Stimulated activated naive CD8-positive, alpha-beta T cell treated with anti-CD3 and anti-CD28 coated beads, Interleukin-15, Interleukin-2, amounts not matched to agents 100 U/mL and 50 U/mL, for 24 hours (primary cell): ENCODE measurements around the gene ARHGAP24.

Experiments
- ATAC-seq: fragments of 150-1000 bp; cut with Tn5 transposase; one replicate; pipeline ENCODE4 v1.10.0; 2021
- DNase-seq: peaks from one replicate; pipeline ENCODE4 v3.0.0; 2021

ARHGAP24 gene

GRCh38 chr4:85778632-85779131 lies 303.7 kb downstream of the ARHGAP24 start:
- DNase-seq (no peak), ATAC-seq (no peak)

DNA sequence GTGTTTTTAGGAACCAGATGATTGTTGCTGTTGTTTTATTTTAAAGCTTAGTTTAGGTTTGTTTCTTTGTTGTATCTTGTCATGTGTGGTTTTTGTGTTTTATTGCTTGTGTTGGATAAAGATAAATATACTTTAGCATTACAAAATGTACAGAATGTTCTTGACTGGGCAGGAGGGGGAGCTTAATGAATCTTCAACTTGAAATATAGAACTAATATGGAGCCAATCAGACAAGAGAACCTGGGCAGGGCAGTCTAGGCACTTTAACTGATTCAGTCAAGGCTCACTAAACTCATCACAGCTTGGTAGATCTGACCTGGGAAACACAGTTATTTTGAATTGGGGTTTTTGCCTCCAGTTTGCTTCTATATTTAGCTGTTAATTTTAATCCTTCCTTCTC lies 304.2 kb downstream of the ARHGAP24 start:
- ATAC-seq (no peak), DNase-seq (no peak)

DNA sequence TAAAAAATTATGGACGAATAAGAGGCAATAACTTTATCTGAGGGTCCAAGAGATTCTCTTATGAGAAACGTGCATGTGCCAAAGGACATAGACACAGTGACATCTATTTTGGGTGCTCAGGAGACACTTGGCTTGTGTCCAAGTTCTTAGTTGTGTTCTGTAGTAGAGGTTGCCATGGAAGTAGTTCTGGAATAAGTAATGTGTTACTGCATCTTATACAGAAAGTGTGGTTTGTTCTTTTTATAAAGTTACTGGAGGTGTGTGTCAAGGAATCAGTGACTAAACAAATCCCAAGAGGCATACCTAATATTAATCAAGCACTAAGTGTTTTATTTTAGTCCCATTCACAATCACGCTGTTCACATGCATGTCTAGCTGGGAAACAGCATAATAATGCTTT lies 305.7 kb downstream of the ARHGAP24 start:
- DNase-seq (no peak), ATAC-seq (no peak)

DNA sequence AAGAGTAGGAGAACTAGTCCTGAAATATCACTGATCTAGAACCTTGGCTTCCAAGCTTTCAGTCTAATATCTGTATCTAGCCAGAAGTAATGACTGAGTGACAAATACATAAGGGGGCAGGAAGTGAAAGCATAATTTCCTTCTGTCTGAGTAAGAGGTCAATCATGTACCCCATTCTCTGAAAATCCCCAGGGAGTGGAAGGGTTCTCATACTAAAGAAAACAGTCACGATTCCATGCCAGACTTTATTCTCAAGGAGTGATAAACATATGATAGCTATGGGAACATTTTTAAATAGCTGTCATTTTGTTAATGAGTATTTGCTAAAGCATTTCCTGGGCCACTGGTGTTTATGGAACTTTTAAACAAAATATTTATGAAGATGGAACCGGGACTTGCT lies 308.5 kb downstream of the ARHGAP24 start:
- ATAC-seq (no peak), DNase-seq (no peak)

DNA sequence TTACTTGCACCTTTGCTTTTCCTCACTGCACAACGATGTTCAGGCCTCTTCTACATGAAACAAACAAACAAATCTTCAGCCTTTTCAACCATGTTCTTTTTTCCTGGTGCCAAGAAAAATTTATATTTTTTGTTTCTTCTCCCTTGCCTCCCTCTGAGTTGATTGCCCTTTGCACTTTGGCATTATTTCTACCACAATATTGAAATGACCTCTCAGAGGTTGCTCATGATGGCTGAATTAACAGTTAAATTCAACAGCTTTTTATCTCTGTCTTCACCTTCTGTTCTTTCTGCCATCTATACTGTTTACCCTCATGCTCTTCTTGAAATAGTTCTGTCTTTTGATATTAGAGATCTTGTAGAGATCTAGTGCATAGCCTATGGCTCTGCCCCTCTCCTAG lies 308.9 kb downstream of the ARHGAP24 start:
- DNase-seq (no peak), ATAC-seq (no peak)

GRCh38 chr4:85784348-85784747 lies 309.4 kb downstream of the ARHGAP24 start:
- ATAC-seq (no peak), DNase-seq (no peak)

- ATAC-seq (no peak), DNase-seq (no peak)
Measured at GRCh38 chr4:85784947-85785346, 310.0 kb downstream of the ARHGAP24 start.

- DNase-seq, result no peak
Measured at GRCh38 chr4:85787133-85787532, 312.2 kb downstream of the ARHGAP24 start.

GRCh38 chr4:85788604-85789003 lies 313.7 kb downstream of the ARHGAP24 start:
- ATAC-seq (no peak), DNase-seq (no peak)

More at GRCh38 chr4:85787133-85787532, 312.2 kb downstream of the ARHGAP24 start:
- ATAC-seq, result no peak

DNA sequence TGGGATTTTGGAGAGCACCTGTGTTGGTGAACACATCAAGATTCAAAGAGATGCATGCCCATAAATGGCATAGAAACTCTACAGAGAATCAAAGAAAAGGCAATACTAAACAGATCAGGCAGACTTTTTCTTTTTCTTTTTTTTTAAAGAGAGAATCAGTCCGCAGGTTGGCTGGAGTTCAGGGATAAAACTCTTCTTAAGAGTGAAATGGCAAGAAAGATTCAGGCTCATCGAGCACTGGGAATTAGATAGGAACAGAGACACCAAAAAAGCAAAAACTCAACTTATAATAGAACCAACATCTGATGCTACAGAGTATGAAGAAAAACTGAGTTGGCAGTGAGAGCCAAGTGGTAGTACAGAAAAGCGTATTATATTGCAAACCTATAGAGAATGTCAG lies 314.3 kb downstream of the ARHGAP24 start:
- ATAC-seq (no peak), DNase-seq (no peak)

DNA sequence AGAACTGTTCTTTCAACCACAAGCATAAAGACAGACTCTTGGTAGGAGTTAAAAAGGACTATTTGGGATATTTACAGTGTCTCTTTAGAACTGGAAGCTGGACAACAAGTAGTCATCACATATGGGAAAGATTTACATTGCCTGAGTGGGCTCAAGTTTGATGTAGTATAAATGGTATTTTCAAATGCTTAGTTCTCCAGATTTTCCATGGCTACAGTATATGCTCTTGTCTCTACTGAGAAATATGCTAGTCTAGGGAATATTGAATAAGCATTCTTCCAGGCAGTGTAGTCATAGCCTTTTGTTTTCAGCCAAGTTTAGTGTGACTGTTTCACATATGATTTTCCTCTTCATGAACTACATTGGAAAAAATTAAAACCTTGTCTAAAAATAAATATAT lies 315.6 kb downstream of the ARHGAP24 start:
- ATAC-seq (no peak), DNase-seq (no peak)

DNA sequence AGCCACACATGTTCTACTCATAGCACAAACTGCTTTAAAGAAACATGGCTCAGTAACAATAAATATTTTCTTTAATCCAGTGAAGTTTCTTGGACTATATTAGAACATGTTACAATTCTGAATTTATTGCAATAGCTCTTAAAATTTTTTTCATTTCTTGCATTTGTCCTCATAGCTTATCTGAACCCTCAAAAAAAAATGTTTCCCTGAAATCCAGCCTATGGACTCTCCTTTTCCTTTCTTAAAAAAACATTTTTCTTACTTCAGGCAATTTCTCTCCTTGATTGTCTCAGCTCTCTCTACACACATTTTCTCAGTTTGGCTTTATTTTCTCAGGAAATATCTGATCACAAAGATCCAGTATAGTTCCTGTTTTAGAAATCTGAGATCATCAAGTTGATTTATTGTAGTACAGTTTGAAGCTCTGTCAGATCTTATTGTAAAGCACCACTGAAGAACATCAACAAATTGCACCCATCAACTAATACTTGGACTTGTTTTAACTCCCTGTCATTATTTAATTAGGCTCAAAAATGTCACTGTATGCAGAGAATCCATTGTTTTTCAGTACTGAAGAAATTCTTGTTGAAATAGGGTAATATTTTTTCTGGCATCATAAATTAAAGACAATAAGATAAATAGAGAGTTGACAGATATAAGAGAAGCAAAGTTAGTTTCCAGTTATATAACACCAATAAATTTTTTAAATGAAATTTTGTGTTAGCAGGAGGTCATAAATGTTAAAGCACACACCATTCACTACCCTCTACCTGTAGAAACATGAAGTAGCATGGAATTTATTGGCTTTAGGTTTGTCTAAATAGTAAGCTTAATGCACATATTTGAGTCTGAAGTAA lies 317.7 kb downstream of the ARHGAP24 start:
- ATAC-seq (no peak), DNase-seq (no peak)

GRCh38 chr4:85793233-85793585 lies 318.3 kb downstream of the ARHGAP24 start:
- DNase-seq, result no peak
- ATAC-seq, result no peak

- ATAC-seq (no peak), DNase-seq (no peak)
Measured at GRCh38 chr4:85798012-85798770, 323.2 kb downstream of the ARHGAP24 start.

GRCh38 chr4:85803856-85804255 lies 328.9 kb downstream of the ARHGAP24 start:
- ATAC-seq (no peak), DNase-seq (no peak)

DNA sequence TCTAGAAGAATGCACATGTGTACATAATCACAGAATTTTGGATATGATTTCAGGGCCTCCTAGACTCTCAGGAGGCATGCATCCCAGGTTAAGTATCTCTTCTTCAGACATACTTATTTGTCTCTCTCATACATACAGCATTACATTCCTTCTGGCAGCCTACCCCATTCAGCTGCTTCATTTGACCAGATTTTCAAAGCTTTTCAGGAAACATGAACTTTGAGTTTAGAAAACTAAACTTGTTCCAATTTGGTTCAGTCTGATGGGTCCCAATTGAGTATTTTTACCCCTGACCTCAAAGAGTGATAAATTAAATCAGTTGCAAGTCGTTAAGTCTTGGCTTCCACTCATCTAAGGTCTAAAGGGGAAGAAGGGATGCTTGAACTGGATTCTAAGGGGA lies 330.9 kb downstream of the ARHGAP24 start:
- ATAC-seq, result no peak

GRCh38 chr4:85806334-85806733 lies 331.4 kb downstream of the ARHGAP24 start:
- ATAC-seq (no peak), DNase-seq (no peak)

More for the DNA sequence above, 330.9 kb downstream of the ARHGAP24 start:
- no peak for DNase-seq

DNA sequence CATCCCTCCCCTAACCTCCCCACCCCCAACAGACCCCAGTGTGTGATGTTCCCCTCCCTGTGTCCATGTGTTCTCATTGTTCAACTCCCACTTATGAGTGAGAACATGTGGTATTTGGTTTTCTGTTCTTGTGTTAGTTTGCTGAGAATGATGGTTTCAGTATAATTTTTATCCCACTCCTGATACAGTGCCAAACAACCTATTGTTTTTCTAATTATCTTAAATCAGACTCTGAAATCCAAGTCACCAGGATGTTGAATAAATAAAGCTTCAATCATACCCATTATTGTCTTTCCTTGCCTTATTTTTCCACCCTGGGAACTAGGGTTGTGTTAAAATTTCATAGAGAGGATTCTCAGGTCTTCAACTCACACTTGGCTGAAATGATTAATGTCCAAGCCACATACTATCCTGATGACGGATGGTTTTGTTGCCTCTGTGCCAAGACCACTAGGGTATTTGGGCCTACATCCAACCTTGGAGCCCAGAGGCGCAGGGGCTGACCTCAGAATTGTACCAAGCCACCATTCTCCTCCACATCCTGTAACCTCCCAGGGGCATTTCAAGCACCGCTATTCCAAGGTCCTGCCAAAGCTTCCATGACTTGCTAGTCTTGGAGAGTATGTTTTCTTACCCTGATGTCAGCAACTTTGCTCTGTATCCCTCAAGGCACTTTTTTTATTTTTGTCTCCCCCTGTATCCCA lies 332.4 kb downstream of the ARHGAP24 start:
- ATAC-seq (no peak), DNase-seq (no peak)

- ATAC-seq (no peak), DNase-seq (no peak)
Measured at GRCh38 chr4:85808104-85808503, 333.2 kb downstream of the ARHGAP24 start.

DNA sequence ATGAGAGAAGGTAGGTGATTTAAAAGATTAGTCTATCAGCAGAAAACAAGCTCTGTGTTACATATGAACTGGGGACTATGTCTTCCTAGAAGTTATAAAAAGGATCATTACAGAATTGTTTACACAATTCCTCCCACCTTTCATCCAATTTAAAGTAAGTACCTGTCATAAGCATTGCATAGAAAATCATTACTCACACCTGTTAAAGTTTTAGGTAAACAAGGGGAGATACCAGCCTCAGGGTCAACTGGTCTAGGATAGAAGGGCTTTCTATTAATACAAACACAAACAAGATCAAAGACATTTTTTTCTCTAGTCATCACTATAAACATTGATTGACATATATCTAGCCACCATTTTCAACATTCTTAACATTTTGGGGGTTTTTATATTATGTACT lies 333.9 kb downstream of the ARHGAP24 start:
- DNase-seq (no peak), ATAC-seq (no peak)

GRCh38 chr4:85812776-85813175 lies 337.8 kb downstream of the ARHGAP24 start:
- ATAC-seq (no peak), DNase-seq (no peak)

DNA sequence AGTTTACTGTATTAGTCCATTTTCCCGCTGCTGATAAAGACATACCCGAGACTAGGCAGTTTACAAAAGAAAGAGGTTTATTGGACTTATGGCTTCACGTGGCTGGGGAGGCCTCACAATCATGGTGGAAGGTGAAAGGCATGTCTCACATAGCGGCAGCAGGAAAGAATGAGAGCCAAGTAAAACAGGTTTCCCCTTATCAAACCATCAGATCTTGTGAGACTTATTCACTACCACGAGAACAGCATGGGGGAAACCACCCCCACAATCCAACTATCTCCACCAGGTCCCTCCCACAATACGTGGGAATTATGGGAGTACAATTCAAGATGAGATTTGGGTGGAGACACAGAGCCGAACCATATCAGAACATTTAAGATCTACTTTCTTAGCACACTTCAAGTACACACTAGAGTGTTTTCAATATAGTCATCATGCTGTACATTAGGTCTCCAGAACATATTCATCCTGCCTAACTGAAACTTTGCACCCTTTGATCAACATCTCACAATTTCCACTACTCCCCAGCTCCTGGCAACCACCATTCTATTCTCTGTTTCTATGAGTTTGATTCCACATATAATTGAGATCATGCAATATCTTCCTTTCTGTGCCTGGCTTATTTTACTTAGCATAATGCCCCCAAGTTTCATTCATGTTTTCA lies 341.0 kb downstream of the ARHGAP24 start:
- DNase-seq, result no peak
- peak; percentile 66 for ATAC-seq
